Keratinocyte (primary cell): ENCODE results near the gene CMYA5. TPM values are rescaled to one million over a fixed set of nuclear protein-coding genes. Genes with fewer than 3 reads are reported as not detected.

ENCODE experiments used
- DNase-seq: peaks from one replicate; pipeline ENCODE4 v3.0.0-alpha.2; 2011; ENCODE audit warnings: low read depth, missing footprints, low spot score
- FAIRE-seq: peaks from 2 replicates; lab custom pipeline; 2011; peaks lifted over from hg19 to GRCh38; lab: Jason Lieb, UNC
- H2AFZ ChIP-seq: 2 replicates; pipeline ENCODE4 v1.6.0; 2012; ENCODE audit warnings: low read length, control low read depth, inconsistent platforms; ENCODE audit not compliant: control insufficient read depth
- H3K27ac ChIP-seq: 2 replicates; pipeline ENCODE4 v1.5.1; 2011; ENCODE audit warnings: low read length; ENCODE audit not compliant: control insufficient read depth, insufficient read depth
- H3K27me3 ChIP-seq: 3 replicates; pipeline ENCODE4 v1.6.0; 2011; ENCODE audit warnings: low read length; ENCODE audit not compliant: control insufficient read depth, insufficient read depth; ENCODE audit errors: extremely low read depth
- H3K36me3 ChIP-seq, 2 experiments: 2 replicates in 1 of 2; 3 replicates in 1 of 2; pipeline ENCODE4 v1.5.1; 2011; ENCODE audit warnings: low read length in 2 of 2, mild to moderate bottlenecking in 1 of 2; ENCODE audit not compliant: control insufficient read depth in 2 of 2, insufficient read depth in 2 of 2; ENCODE audit errors: extremely low read depth in 1 of 2
- H3K4me1 ChIP-seq: 3 replicates; pipeline ENCODE4 v1.5.1; 2011; ENCODE audit warnings: low read length; ENCODE audit not compliant: control insufficient read depth, insufficient read depth; ENCODE audit errors: extremely low read depth
- H3K4me2 ChIP-seq: 3 replicates; pipeline ENCODE4 v1.6.0; 2011; ENCODE audit warnings: low read depth, low read length; ENCODE audit not compliant: control insufficient read depth, insufficient read depth; ENCODE audit errors: extremely low read depth
- H3K4me3 ChIP-seq, 3 experiments: fragments of 200-600 bp in 1 of 3; sonication (generic) in 1 of 3; 2 replicates in 2 of 3; 3 replicates in 1 of 3; pipeline ENCODE4 v1.5.1; 2011 to 2016; ENCODE audit warnings: low read length in 3 of 3, mild to moderate bottlenecking in 3 of 3, control low read depth in 2 of 3, inconsistent platforms in 1 of 3, low read depth in 1 of 3, mixed read lengths in 1 of 3, mixed run types in 1 of 3, moderate library complexity in 1 of 3; ENCODE audit not compliant: control insufficient read depth in 2 of 3, insufficient read depth in 2 of 3; ENCODE audit errors: extremely low read depth in 1 of 3
- H3K79me2 ChIP-seq: 2 replicates; pipeline ENCODE4 v1.6.0; 2012; ENCODE audit warnings: low read length; ENCODE audit not compliant: control insufficient read depth, insufficient read depth
- H3K9ac ChIP-seq: 3 replicates; pipeline ENCODE4 v1.6.0; 2011; ENCODE audit warnings: low read length; ENCODE audit not compliant: control insufficient read depth, insufficient read depth; ENCODE audit errors: extremely low read depth
- H3K9me1 ChIP-seq: 3 replicates; pipeline ENCODE4 v1.6.0; 2011; ENCODE audit warnings: low read length; ENCODE audit not compliant: control insufficient read depth, insufficient read depth; ENCODE audit errors: extremely low read depth
- H3K9me3 ChIP-seq: 2 replicates; pipeline ENCODE4 v1.5.1; 2012; ENCODE audit warnings: low read depth, low read length; ENCODE audit not compliant: control insufficient read depth
- H4K20me1 ChIP-seq: 3 replicates; pipeline ENCODE4 v1.6.0; 2011; ENCODE audit warnings: low read length; ENCODE audit not compliant: control insufficient read depth, insufficient read depth; ENCODE audit errors: extremely low read depth
- CTCF ChIP-seq, 3 experiments: IDR thresholded peaks in 1 of 3; conservative IDR thresholded peaks in 1 of 3; optimal IDR thresholded peaks in 1 of 3; 2 replicates in 2 of 3; 3 replicates in 1 of 3; pipeline versions ENCODE3 to v1.5.1; 2011; ENCODE audit warnings: low read length in 3 of 3, mild to moderate bottlenecking in 3 of 3, moderate library complexity in 2 of 3, control low read depth in 1 of 3, inconsistent platforms in 1 of 3; ENCODE audit not compliant: insufficient read depth in 2 of 3; ENCODE audit errors: extremely low read depth in 1 of 3
- EZH2 ChIP-seq: IDR thresholded peaks from one replicate; pipeline ENCODE4 v1.6.1; 2012; ENCODE audit warnings: inconsistent platforms, mild to moderate bottlenecking, low read length, moderate library complexity
- dilution Hi-C: fragments of 300-500 bp; cut with MboI; formaldehyde crosslinking; loops from one replicate; pipeline ENCODE4 v1.7.0; 2020; ENCODE audit warnings: low sequenced_read_pairs; ENCODE audit not compliant: extremely low pct_ligation_motif_present
- polyA plus RNA-seq, 5 experiments: library from polyadenylated mRNA; depleted of rRNA in 3 of 5; stranded (reverse) in 3 of 5; stranded (forward) in 1 of 5; unstranded in 1 of 5; fragments of >200 nt; gene quantifications; 1 replicate in 1 of 5; 2 replicates in 3 of 5; 3 replicates in 1 of 5; pipeline versions ENCODE4 v1.2.1 to v1.2.3, GENCODE V29; 2011 to 2012; ENCODE audit warnings: missing spikeins in 2 of 5, low read depth in 1 of 5, low replicate concordance in 1 of 5

Gene CMYA5
- polyA plus RNA-seq, 1 donor (not counting 4 experiments of a cell fraction or from before 2014, with no cell fraction given) = 0.25 TPM

- no peaks in the 10 kb centered on the region for H4K20me1 ChIP-seq
- TF ChIP-seq CTCF (optimal IDR thresholded peaks at IDR 0.05 in 1 of 3, IDR thresholded peaks at IDR 0.05 in 1 of 3, conservative IDR thresholded peaks at IDR 0.05 in 1 of 3; ENCODE audit: extremely low read depth in 1 of 3, insufficient read depth in 2 of 3, low read length in 3 of 3) = no peak
- no peak for TF ChIP-seq EZH2
- no peaks in the 10 kb centered on the region for H3K9me1 ChIP-seq
- H3K4me2 ChIP-seq = no peak overlapping the region
- H3K4me1 ChIP-seq = no peaks in the 10 kb centered on the region
- no peak for FAIRE-seq
- H3K27me3 ChIP-seq = peaks cover 10% of the 10 kb centered on the region
- H2AFZ ChIP-seq = no peak overlapping the region
- no peak for DNase-seq
- no peaks in the 10 kb centered on the region for H3K9me3 ChIP-seq
- H3K36me3 ChIP-seq = no peaks in the 10 kb centered on the region
- H3K9ac ChIP-seq = no peak overlapping the region
- H3K79me2 ChIP-seq = no peaks in the 10 kb centered on the region
- H3K4me3 ChIP-seq = no peak overlapping the region
- H3K27ac ChIP-seq = no peak overlapping the region
- dilution Hi-C loops = no loop called here
Observed at GRCh38 chr5:79834098-79834753, 144.6 kb downstream of the CMYA5 start.

GRCh38 chr5:79834754-79835714 lies 145.4 kb downstream of the CMYA5 start:
- dilution Hi-C loops = no loop called here
- no peak for FAIRE-seq

More at GRCh38 chr5:79834754-79835714, 145.4 kb downstream of the CMYA5 start:
- Histone ChIP-seq H2AFZ (no peak overlapping the region), H3K4me2 (no peak overlapping the region), H3K9me1 (no peaks in the 10 kb centered on the region), H3K27me3 (peaks cover 17% of the 10 kb centered on the region), H3K27ac (no peak overlapping the region), H3K9ac (no peak overlapping the region), H3K9me3 (no peaks in the 10 kb centered on the region), H3K79me2 (no peaks in the 10 kb centered on the region), H4K20me1 (no peaks in the 10 kb centered on the region), H3K4me1 (no peaks in the 10 kb centered on the region), H3K36me3 (no peaks in the 10 kb centered on the region), H3K4me3 (no peak overlapping the region)
- TF ChIP-seq CTCF (optimal IDR thresholded peaks at IDR 0.05 in 1 of 3, IDR thresholded peaks at IDR 0.05 in 1 of 3, conservative IDR thresholded peaks at IDR 0.05 in 1 of 3; ENCODE audit: extremely low read depth in 1 of 3, insufficient read depth in 2 of 3, low read length in 3 of 3) (no peak), EZH2 (no peak)
- DNase-seq = no peak
